ENCODE data around the gene LRIT3. TPM values are rescaled to one million over a fixed set of nuclear protein-coding genes. Genes with fewer than 3 reads are reported as not detected.
A peak's percentile ranks its signal among the peaks of the same experiment; 100 is the strongest.
"Not testable (repeated sequence)": the region's sequence is repeated elsewhere in the genome, so short reads cannot be mapped to it uniquely, and the experiment has no call there.

The LRIT3 gene
- total RNA-seq, 1 donor from 2014 or later = 0.08 TPM

DNA sequence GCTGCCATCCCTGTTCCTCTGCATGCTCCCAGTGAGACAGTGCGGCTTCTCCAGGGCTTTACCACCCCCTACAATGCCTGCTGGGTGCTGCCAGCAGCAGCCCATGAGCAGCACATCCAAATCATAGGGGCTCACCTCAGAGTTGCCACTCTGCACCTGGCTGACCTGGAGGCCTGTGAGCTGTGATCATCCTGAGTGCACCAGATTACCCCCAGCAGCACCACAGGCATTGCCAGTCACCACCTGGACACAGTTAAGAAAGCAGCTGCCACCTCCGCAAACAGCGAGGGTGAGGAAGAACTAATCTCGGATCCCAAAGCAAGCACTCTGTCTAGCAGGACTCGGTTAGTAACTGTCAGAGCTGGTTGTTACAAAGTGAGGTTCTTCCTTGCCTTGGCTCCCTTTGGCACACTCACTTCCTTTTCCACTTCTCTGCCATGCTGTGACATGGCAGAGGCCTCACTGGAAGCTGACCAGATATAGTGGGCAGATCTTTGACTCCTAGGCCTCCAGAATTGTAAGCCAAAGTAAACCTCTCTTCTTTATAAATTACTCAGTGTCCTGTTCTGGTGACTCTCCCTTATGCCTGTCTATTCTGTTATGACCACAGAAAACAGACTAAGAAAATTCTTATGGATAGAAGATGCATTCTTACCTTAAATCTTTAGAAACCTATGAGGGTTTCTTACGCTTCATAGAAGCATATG lies 25.2 kb downstream of the LRIT3 start:
- DNase-seq (ENCODE audit: low read depth) = no peak
- TF ChIP-seq, protein P1, sequence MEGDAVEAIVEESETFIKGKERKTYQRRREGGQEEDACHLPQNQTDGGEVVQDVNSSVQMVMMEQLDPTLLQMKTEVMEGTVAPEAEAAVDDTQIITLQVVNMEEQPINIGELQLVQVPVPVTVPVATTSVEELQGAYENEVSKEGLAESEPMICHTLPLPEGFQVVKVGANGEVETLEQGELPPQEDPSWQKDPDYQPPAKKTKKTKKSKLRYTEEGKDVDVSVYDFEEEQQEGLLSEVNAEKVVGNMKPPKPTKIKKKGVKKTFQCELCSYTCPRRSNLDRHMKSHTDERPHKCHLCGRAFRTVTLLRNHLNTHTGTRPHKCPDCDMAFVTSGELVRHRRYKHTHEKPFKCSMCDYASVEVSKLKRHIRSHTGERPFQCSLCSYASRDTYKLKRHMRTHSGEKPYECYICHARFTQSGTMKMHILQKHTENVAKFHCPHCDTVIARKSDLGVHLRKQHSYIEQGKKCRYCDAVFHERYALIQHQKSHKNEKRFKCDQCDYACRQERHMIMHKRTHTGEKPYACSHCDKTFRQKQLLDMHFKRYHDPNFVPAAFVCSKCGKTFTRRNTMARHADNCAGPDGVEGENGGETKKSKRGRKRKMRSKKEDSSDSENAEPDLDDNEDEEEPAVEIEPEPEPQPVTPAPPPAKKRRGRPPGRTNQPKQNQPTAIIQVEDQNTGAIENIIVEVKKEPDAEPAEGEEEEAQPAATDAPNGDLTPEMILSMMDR (IDR thresholded peaks at IDR 0.05; ENCODE audit: insufficient read depth, low read length, poor library complexity, severe bottlenecking) = no peak

DNA sequence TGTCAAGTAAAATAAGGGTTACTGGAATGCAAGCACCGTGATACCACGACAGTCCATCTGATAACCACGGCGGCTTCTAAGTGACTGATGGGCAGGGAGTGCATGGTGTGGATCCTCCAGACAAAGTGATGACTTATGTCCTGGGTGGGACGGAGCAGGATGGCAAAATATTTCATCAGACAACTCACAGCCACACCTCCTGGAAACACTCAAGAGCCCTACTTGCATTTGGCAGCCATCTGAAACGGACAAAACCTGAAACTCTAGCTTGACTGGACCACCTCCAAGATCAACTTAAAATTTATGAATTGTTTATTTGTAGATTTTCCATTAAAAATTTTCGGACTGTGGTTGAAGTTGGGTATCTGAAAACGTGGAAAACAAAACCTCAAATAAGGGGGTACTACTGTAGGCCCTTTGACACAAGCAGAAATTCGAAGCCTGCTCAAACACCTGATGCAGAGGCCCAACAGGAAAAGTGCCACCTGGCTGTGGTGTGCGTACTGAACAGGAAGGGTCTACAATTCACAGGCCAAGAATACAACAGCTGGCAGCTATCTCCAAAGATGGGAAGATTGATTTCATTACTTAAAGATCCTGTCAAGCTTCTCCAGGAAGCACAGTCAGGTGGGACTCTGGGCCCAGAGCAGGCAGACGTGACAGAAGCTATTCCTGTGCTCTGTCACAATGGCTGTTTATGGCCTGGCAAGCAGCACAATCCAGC lies 26.0 kb downstream of the LRIT3 start:
- Histone ChIP-seq H3K27me3 (ENCODE audit: control insufficient read depth, insufficient read depth, low read length) (no peaks in the 10 kb centered on the region), H3K4me3 (ENCODE audit: low read depth, low read length) (no peak overlapping the region), H3K36me3 (ENCODE audit: control insufficient read depth, insufficient read depth, low read length) (no peaks in the 10 kb centered on the region)
- TF ChIP-seq, protein P1 (IDR thresholded peaks at IDR 0.05; ENCODE audit: insufficient read depth, low read length, poor library complexity, severe bottlenecking) = no peak
- peak; percentile 1 for DNase-seq (ENCODE audit: low read depth)

More for the DNA sequence above, 25.2 kb downstream of the LRIT3 start:
- Histone ChIP-seq H3K4me3 (ENCODE audit: low read depth, low read length) (no peak overlapping the region), H3K36me3 (ENCODE audit: control insufficient read depth, insufficient read depth, low read length) (no peaks in the 10 kb centered on the region), H3K27me3 (ENCODE audit: control insufficient read depth, insufficient read depth, low read length) (no peaks in the 10 kb centered on the region)

DNA sequence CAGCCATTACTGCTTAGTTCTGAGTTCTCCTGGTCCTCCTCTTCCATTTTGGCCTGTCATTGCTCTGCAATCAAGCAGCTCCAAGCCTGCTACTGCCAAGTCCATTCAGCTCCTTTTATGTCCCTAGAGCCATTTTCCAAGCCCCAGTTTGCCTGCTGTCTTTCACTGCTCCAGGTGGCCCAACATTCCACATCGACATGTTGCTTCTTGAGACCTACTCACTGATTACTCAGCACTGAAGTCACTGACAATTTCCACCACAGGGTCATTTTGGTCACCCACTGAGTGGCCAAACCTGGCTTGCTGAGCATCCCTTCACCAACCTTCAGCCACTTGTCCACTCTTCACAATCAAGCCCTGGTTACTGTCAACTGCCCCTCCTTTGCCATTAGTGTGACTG lies 27.2 kb downstream of the LRIT3 start:
- TF ChIP-seq, protein P1 (IDR thresholded peaks at IDR 0.05; ENCODE audit: insufficient read depth, low read length, poor library complexity, severe bottlenecking) = no peak
- Histone ChIP-seq H3K4me3 (ENCODE audit: low read depth, low read length) (no peak overlapping the region), H3K27me3 (ENCODE audit: control insufficient read depth, insufficient read depth, low read length) (no peaks in the 10 kb centered on the region), H3K36me3 (ENCODE audit: control insufficient read depth, insufficient read depth, low read length) (no peaks in the 10 kb centered on the region)
- no peak for DNase-seq (ENCODE audit: low read depth)

DNA sequence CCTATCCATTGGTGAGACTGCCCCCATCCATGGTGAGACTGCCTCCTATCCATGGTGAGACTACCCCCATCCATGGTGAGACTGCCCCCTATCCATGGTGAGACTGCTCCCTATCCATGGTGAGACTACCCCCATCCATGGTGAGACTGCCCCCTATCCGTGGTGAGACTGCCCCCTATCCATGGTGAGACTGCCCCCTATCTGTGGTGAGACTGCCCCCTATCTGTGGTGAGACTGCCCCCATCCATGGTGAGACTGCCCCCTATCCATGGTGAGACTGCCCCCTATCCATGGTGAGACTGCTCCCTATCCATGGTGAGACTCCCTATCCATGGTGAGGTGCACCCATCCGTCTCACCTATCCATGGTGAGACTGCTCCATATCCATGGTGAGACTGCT lies 27.6 kb downstream of the LRIT3 start:
- not testable (repeated sequence) for H3K36me3 ChIP-seq (ENCODE audit: control insufficient read depth, insufficient read depth, low read length); H3K4me3 ChIP-seq (ENCODE audit: low read depth, low read length); H3K27me3 ChIP-seq (ENCODE audit: control insufficient read depth, insufficient read depth, low read length); DNase-seq (ENCODE audit: low read depth)

GRCh38 chr4:109876634-109877265 lies 28.8 kb downstream of the LRIT3 start:
- H3K4me3 ChIP-seq (ENCODE audit: low read depth, low read length) = no peak overlapping the region
- DNase-seq (ENCODE audit: low read depth) = no peak
- TF ChIP-seq, protein P1 (IDR thresholded peaks at IDR 0.05; ENCODE audit: insufficient read depth, low read length, poor library complexity, severe bottlenecking) = no peak
- H3K27me3 ChIP-seq (ENCODE audit: control insufficient read depth, insufficient read depth, low read length) = no peaks in the 10 kb centered on the region
- no peaks in the 10 kb centered on the region for H3K36me3 ChIP-seq (ENCODE audit: control insufficient read depth, insufficient read depth, low read length)

GRCh38 chr4:109877400-109877799 lies 29.5 kb downstream of the LRIT3 start:
- Histone ChIP-seq H3K36me3 (ENCODE audit: control insufficient read depth, insufficient read depth, low read length) (no peaks in the 10 kb centered on the region), H3K27me3 (ENCODE audit: control insufficient read depth, insufficient read depth, low read length) (no peaks in the 10 kb centered on the region), H3K4me3 (ENCODE audit: low read depth, low read length) (no peak overlapping the region)
- TF ChIP-seq, protein P1 (IDR thresholded peaks at IDR 0.05; ENCODE audit: insufficient read depth, low read length, poor library complexity, severe bottlenecking) = no peak
- DNase-seq (ENCODE audit: low read depth) = no peak
